Hepatocyte (in vitro differentiated cells): ENCODE data around the gene PLA2G5. TPM values are rescaled to one million over a fixed set of nuclear protein-coding genes. Genes with fewer than 3 reads are reported as not detected.

Source experiments
- DNase-seq: peaks from one replicate; pipeline ENCODE4 v3.0.0-alpha.2; 2016; ENCODE audit warnings: low spot score
- H2AFZ ChIP-seq: fragments of 200-600 bp; sonication (generic); 2 replicates; pipeline ENCODE4 v1.6.0; 2016; ENCODE audit warnings: antibody characterized with exemption, mild to moderate bottlenecking
- H3K27ac ChIP-seq: fragments of 200-600 bp; sonication (generic); 2 replicates; pipeline ENCODE4 v1.5.1; 2016; ENCODE audit warnings: mild to moderate bottlenecking
- H3K27me3 ChIP-seq: fragments of 200-600 bp; sonication (generic); 2 replicates; pipeline ENCODE4 v1.6.1; 2016
- H3K36me3 ChIP-seq: fragments of 200-600 bp; sonication (generic); replicated peaks from 2 replicates; pipeline ENCODE4 v1.5.1; 2016; ENCODE audit warnings: low read depth; ENCODE audit not compliant: insufficient read depth
- H3K4me1 ChIP-seq: fragments of 200-600 bp; sonication (generic); 2 replicates; pipeline ENCODE4 v1.5.1; 2016; ENCODE audit warnings: mild to moderate bottlenecking, moderate library complexity; ENCODE audit not compliant: insufficient read depth
- H3K4me2 ChIP-seq: fragments of 200-600 bp; sonication (generic); 2 replicates; pipeline ENCODE4 v1.6.0; 2016
- H3K4me3 ChIP-seq: fragments of 200-600 bp; sonication (generic); 2 replicates; pipeline ENCODE4 v1.5.1; 2016; ENCODE audit warnings: mild to moderate bottlenecking
- H3K79me2 ChIP-seq: fragments of 200-600 bp; sonication (generic); 2 replicates; pipeline ENCODE4 v1.6.0; 2017; ENCODE audit warnings: mild to moderate bottlenecking
- H3K9me2 ChIP-seq: fragments of 200-600 bp; sonication (generic); replicated peaks from 2 replicates; pipeline ENCODE4 v1.6.0; 2017; ENCODE audit warnings: mild to moderate bottlenecking; ENCODE audit not compliant: insufficient read depth
- H3K9me3 ChIP-seq: fragments of 200-600 bp; sonication (generic); 2 replicates; pipeline ENCODE4 v1.5.1; 2016; ENCODE audit warnings: low read depth, mild to moderate bottlenecking
- H4K20me1 ChIP-seq: fragments of 200-600 bp; sonication (generic); 2 replicates; pipeline ENCODE4 v1.6.0; 2016; ENCODE audit warnings: mild to moderate bottlenecking; ENCODE audit not compliant: insufficient read depth, poor library complexity, severe bottlenecking
- CTCF ChIP-seq: fragments of 200-600 bp; sonication (generic); IDR thresholded peaks from 2 replicates; pipeline ENCODE4 v1.5.1; 2016; ENCODE audit warnings: antibody characterized with exemption, mild to moderate bottlenecking; ENCODE audit not compliant: poor library complexity
- EZH2 ChIP-seq: fragments of 200-600 bp; sonication (generic); IDR thresholded peaks from 2 replicates; pipeline ENCODE4 v1.6.1; 2016; ENCODE audit warnings: antibody characterized with exemption, mild to moderate bottlenecking, borderline replicate concordance
- EZH2phosphoT487 ChIP-seq: fragments of 200-600 bp; sonication (generic); IDR thresholded peaks from one replicate; pipeline ENCODE4 v1.6.1; 2018; ENCODE audit warnings: antibody characterized with exemption, mild to moderate bottlenecking, low read depth, moderate library complexity; ENCODE audit not compliant: unreplicated experiment, severe bottlenecking
- WGBS: methylation state at CpG from one replicate; pipeline ENCODE4 v1.1.6; 2016; ENCODE audit warnings: low lambda C conversion rate; ENCODE audit errors: missing lambda C conversion rate; 5-methylcytosine and 5-hydroxymethylcytosine counted together
- polyA plus RNA-seq: library from polyadenylated mRNA; unstranded; fragments of >200 nt; fragmentation: Nextera tagmentation; extraction: Ambion mirVana; gene quantifications from 2 replicates; pipeline ENCODE4 v1.2.1, GENCODE V29; 2016
- total RNA-seq: library from RNA; depleted of rRNA; stranded (reverse); fragments of >200 nt; gene quantifications from 2 replicates; pipeline ENCODE4 v1.2.3, GENCODE V29; 2014

The PLA2G5 gene
- total and polyA plus RNA-seq, 2 experiments from 2014 or later = 24.9 to 29.4 TPM

GRCh38 chr1:20076223-20076622, 6.2 kb downstream of the PLA2G5 start:
- Histone ChIP-seq H3K79me2 (no peaks in the 10 kb centered on the region), H3K36me3 (no peaks in the 10 kb centered on the region), H3K27me3 (no peaks in the 10 kb centered on the region), H3K4me3 (no peak overlapping the region), H3K4me2 (no peak overlapping the region), H3K27ac (no peak overlapping the region), H4K20me1 (no peaks in the 10 kb centered on the region), H3K9me2 (no peaks in the 10 kb centered on the region), H2AFZ (no peak overlapping the region), H3K4me1 (no peaks in the 10 kb centered on the region), H3K9me3 (no peaks in the 10 kb centered on the region)
- 67% methylated on average over 5 of the region's 5 CpGs for WGBS
- no peak for DNase-seq
- no peak for TF ChIP-seq EZH2phosphoT487
- TF ChIP-seq CTCF = no peak
- TF ChIP-seq EZH2 = no peak

- DNase-seq = no peak
- H3K27me3 ChIP-seq = no peaks in the 10 kb centered on the region
- WGBS = 95% methylated on average over 5 of the region's 5 CpGs
- H3K4me3 ChIP-seq = no peak overlapping the region
- TF ChIP-seq EZH2 (no peak), EZH2phosphoT487 (no peak)
- H2AFZ ChIP-seq = no peak overlapping the region
- no peaks in the 10 kb centered on the region for H4K20me1 ChIP-seq
- no peaks in the 10 kb centered on the region for H3K4me1 ChIP-seq
- H3K9me2 ChIP-seq = no peaks in the 10 kb centered on the region
- no peak overlapping the region for H3K27ac ChIP-seq
- no peaks in the 10 kb centered on the region for H3K9me3 ChIP-seq
- H3K79me2 ChIP-seq = no peaks in the 10 kb centered on the region
- H3K36me3 ChIP-seq = no peaks in the 10 kb centered on the region
- H3K4me2 ChIP-seq = no peak overlapping the region
These were observed 6.9 kb downstream of the PLA2G5 start for GRCh38 chr1:20076710-20077461.

GRCh38 chr1:20078171-20078651, 8.2 kb downstream of the PLA2G5 start:
- DNase-seq = no peak
- H2AFZ ChIP-seq = no peak overlapping the region
- no peaks in the 10 kb centered on the region for H4K20me1 ChIP-seq
- H3K4me2 ChIP-seq = no peak overlapping the region
- no peak overlapping the region for H3K4me3 ChIP-seq
- H3K9me3 ChIP-seq = no peaks in the 10 kb centered on the region
- H3K9me2 ChIP-seq = no peaks in the 10 kb centered on the region
- 83% methylated on average over 8 of the region's 8 CpGs for WGBS
- no peak overlapping the region for H3K27ac ChIP-seq
- TF ChIP-seq EZH2 (no peak), EZH2phosphoT487 (no peak), CTCF (no peak)
- no peaks in the 10 kb centered on the region for H3K36me3 ChIP-seq
- no peaks in the 10 kb centered on the region for H3K27me3 ChIP-seq
- H3K4me1 ChIP-seq = no peaks in the 10 kb centered on the region
- no peaks in the 10 kb centered on the region for H3K79me2 ChIP-seq

GRCh38 chr1:20078711-20079110, 8.7 kb downstream of the PLA2G5 start:
- no peak overlapping the region for H2AFZ ChIP-seq
- H3K9me2 ChIP-seq = no peaks in the 10 kb centered on the region
- no peaks in the 10 kb centered on the region for H3K79me2 ChIP-seq
- no peak for DNase-seq
- H3K4me2 ChIP-seq = no peak overlapping the region
- no peaks in the 10 kb centered on the region for H3K9me3 ChIP-seq
- no peaks in the 10 kb centered on the region for H3K4me1 ChIP-seq
- H3K27ac ChIP-seq = no peak overlapping the region
- H4K20me1 ChIP-seq = no peaks in the 10 kb centered on the region
- H3K4me3 ChIP-seq = no peak overlapping the region
- no peaks in the 10 kb centered on the region for H3K27me3 ChIP-seq
- no peak for TF ChIP-seq CTCF
- TF ChIP-seq EZH2phosphoT487 = no peak
- no peak for TF ChIP-seq EZH2
- H3K36me3 ChIP-seq = no peaks in the 10 kb centered on the region
- 95% methylated on average over 5 of the region's 5 CpGs for WGBS
